Prostate gland (tissue), 2 donors: ENCODE results near the gene BTLA. TPM values are rescaled to one million over a fixed set of nuclear protein-coding genes. Genes with fewer than 3 reads are reported as not detected.

Experiments used
- DNase-seq: peaks from one replicate; pipeline ENCODE4 v3.0.0-alpha.2; 2019; ENCODE audit warnings: low spot score
- H3K27ac ChIP-seq, 2 donors: fragments of 200-600 bp; sonication (generic); 2 replicates each; pipeline ENCODE4 v1.5.1; 2017 to 2019
- H3K27me3 ChIP-seq: fragments of 200-600 bp; sonication (generic); replicated peaks from 2 replicates; pipeline ENCODE4 v1.5.1; 2019; ENCODE audit not compliant: insufficient read depth
- H3K36me3 ChIP-seq, 2 donors: fragments of 200-600 bp; sonication (generic); 1 replicate in 1 of 2; 2 replicates in 1 of 2; pipeline versions ENCODE4 v1.5.1 to v1.8.1; 2017 to 2019
- H3K4me1 ChIP-seq: fragments of 200-600 bp; sonication (generic); replicated peaks from 2 replicates; pipeline ENCODE4 v1.5.1; 2019
- H3K4me3 ChIP-seq, 2 donors: fragments of 200-600 bp; sonication (generic); 2 replicates each; pipeline ENCODE4 v1.5.1; 2017 to 2019
- H3K9me3 ChIP-seq: fragments of 200-600 bp; sonication (generic); 2 replicates; pipeline ENCODE4 v1.5.1; 2017
- POLR2A ChIP-seq: fragments of 450-650 bp; IDR thresholded peaks from one replicate; pipeline ENCODE4 v1.6.1; 2016; ENCODE audit warnings: antibody characterized with exemption, mild to moderate bottlenecking
- POLR2AphosphoS5 ChIP-seq: sonication (generic); formaldehyde crosslinking; IDR thresholded peaks from one replicate; pipeline ENCODE4 v1.6.1; 2017; ENCODE audit warnings: antibody characterized with exemption
- WGBS: methylation state at CpG from one replicate; pipeline ENCODE4 v1.1.5; 2018; 5-methylcytosine and 5-hydroxymethylcytosine counted together
- intact Hi-C: fragments of 100-400 bp; cut with DNase I; formaldehyde crosslinking; loops from one replicate; pipeline ENCODE4 v1.14.2; 2022
- total RNA-seq, 2 donors: library from RNA; depleted of rRNA; stranded (reverse); fragments of >200 nt; gene quantifications; one replicate each; pipeline ENCODE4 v1.1.0, GENCODE V29; 2016
- TF ChIP-seq, protein P1 (sequence below), 4 experiments: fragments of 200-600 bp in 2 of 4; fragments of 450-650 bp in 2 of 4; sonication (generic) in 2 of 4; IDR thresholded peaks; 1 replicate in 3 of 4; 2 replicates in 1 of 4; pipeline ENCODE4 v1.5.1; 2016 to 2019; ENCODE audit warnings: antibody characterized with exemption in 4 of 4, mild to moderate bottlenecking in 2 of 4, moderate library complexity in 2 of 4

The BTLA gene
- total RNA-seq, 2 donors from 2014 or later = 2.6 TPM; not detected in 1

DNA sequence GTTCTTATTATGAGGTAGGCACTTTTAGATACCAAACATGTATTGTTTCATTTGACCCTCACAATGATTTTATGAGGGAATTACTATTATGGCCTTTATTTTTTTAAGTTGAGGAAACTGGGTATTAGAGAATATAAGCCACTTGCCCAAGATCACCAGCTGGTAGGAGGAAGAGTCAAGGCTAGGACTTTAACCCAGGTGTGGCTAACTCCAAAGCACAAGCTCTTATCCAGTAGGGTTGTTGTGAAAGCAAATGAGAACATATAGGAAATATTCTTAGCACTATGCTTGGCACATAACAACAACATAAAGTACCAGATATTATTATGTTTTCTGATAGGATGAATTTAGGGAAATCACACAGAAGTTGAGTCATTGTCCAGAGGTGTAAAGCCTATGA, 7.9 kb downstream of the BTLA start:
- Histone ChIP-seq H3K4me3 (no peak overlapping the region), H3K27me3 (no peaks in the 10 kb centered on the region), H3K27ac (no peak overlapping the region), H3K36me3 (no peaks in the 10 kb centered on the region), H3K4me1 (no peaks in the 10 kb centered on the region), H3K9me3 (no peaks in the 10 kb centered on the region)
- TF ChIP-seq POLR2AphosphoS5 (no peak), POLR2A (no peak)
- TF ChIP-seq, protein P1, sequence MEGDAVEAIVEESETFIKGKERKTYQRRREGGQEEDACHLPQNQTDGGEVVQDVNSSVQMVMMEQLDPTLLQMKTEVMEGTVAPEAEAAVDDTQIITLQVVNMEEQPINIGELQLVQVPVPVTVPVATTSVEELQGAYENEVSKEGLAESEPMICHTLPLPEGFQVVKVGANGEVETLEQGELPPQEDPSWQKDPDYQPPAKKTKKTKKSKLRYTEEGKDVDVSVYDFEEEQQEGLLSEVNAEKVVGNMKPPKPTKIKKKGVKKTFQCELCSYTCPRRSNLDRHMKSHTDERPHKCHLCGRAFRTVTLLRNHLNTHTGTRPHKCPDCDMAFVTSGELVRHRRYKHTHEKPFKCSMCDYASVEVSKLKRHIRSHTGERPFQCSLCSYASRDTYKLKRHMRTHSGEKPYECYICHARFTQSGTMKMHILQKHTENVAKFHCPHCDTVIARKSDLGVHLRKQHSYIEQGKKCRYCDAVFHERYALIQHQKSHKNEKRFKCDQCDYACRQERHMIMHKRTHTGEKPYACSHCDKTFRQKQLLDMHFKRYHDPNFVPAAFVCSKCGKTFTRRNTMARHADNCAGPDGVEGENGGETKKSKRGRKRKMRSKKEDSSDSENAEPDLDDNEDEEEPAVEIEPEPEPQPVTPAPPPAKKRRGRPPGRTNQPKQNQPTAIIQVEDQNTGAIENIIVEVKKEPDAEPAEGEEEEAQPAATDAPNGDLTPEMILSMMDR (IDR thresholded peaks at IDR 0.05) = no peak
- DNase-seq = no peak
- intact Hi-C loops = no loop called here

DNA sequence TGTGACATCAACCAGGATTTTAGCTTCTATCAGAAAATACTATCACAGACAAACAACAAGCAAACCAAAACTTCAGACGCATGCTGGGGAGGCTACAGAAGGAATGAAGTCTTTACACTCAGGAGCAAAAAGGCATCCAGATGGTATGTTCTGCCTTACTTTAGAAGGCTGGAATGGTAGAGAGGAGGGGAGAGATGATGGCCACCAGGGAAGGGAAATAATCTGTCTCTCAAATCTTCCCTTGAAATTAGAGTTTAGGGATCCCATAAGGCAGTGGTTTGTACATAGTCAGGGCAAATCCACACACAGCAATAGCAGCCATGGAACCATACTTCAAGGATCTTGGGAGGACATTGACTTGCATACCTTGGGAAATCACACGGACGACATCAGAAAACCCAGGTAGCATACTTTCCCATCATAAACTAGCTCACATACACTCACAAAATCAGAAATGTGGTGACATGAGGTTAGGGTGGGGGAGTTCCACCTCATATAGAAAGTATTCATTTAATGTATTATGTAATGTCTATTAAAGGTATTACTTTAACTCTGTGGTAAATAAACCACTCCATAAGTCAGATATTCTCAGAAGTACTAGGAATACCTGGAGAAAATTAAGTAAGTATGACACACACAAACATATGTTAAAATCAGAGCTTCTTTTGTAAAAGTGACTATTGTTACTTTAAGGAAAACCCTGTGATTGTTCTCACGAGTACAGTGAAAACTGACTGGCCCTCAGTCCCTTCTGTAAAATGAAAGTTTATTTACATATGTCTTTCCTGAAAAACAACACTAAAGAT, 9.4 kb downstream of the BTLA start:
- H3K27me3 ChIP-seq = no peaks in the 10 kb centered on the region
- no peak for DNase-seq
- no peaks in the 10 kb centered on the region for H3K4me1 ChIP-seq
- H3K36me3 ChIP-seq = no peaks in the 10 kb centered on the region
- H3K27ac ChIP-seq = no peak overlapping the region
- intact Hi-C loops = no loop called here
- H3K9me3 ChIP-seq = no peaks in the 10 kb centered on the region
- WGBS = 76% methylated on average over 4 of the region's 4 CpGs
- no peak overlapping the region for H3K4me3 ChIP-seq
- TF ChIP-seq POLR2AphosphoS5 = no peak
- TF ChIP-seq, protein P1 (IDR thresholded peaks at IDR 0.05) = no peak
- TF ChIP-seq POLR2A = no peak

DNA sequence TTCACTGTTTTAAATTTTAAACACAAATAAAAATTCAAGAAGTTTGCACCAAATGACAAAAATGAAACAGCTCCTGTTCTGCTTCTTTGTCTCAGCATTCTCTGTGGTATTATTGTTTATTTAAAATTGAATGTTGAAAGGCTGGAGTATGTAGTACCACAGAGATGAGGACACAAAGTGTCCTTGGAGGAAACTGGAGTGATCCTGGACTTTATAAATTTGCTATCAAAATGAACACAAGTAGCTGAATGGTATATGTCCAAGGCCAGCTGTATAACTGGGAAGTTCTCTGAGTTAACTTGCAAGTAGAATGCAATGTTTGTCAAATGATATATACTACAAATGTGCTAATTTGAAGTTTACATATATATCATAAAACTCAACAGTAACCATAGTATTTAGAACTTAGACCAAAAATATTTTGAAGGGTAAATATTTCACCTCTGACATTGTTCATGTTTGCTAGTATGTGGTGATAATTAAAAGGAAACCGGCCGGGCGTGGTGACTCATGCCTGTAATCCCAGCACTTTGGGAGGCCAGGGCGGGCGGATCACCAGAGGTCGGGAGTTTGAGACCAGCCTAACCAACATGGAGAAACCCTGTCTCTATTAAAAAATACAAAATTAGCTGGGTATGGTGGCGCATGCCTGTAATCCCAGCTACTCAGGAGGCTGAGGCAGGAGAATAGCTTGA, 12.3 kb downstream of the BTLA start:
- H3K27ac ChIP-seq = no peak overlapping the region
- TF ChIP-seq POLR2A (no peak), POLR2AphosphoS5 (no peak)
- TF ChIP-seq, protein P1 (IDR thresholded peaks at IDR 0.05) = no peak
- DNase-seq = no peak
- H3K27me3 ChIP-seq = no peaks in the 10 kb centered on the region
- WGBS = 90% methylated on average over 7 of the region's 7 CpGs
- H3K36me3 ChIP-seq = no peaks in the 10 kb centered on the region
- no peak overlapping the region for H3K4me3 ChIP-seq
- no peaks in the 10 kb centered on the region for H3K4me1 ChIP-seq
- intact Hi-C loops = no loop called here
- no peaks in the 10 kb centered on the region for H3K9me3 ChIP-seq

DNA sequence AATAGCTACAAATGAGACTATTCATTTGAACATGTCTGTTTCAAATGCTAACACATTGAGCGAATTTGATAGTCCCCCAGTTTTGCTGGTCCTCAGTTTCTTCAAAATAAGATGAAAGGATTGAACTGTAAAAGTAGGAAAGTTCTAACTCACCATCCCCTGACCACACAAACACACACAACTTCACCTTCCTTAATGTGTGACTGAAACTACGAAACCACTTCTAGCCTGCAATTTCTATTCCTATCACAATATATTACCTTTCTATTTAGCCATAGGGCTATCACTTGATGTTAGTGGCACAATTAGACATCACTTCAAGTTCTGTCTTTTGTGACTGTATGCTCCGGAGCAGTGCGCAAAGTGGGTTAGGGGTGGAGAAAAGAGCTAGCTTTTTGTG, 14.9 kb downstream of the BTLA start:
- DNase-seq = no peak
- intact Hi-C loops = no loop called here
- WGBS = 95% methylated on average over 4 of the region's 4 CpGs

More for the DNA sequence above, 14.9 kb downstream of the BTLA start:
- Histone ChIP-seq H3K4me1 (no peaks in the 10 kb centered on the region), H3K4me3 (no peak overlapping the region), H3K9me3 (no peaks in the 10 kb centered on the region), H3K27ac (no peak overlapping the region), H3K36me3 (no peaks in the 10 kb centered on the region), H3K27me3 (no peaks in the 10 kb centered on the region)
- no peak for TF ChIP-seq POLR2A
- TF ChIP-seq, protein P1 (IDR thresholded peaks at IDR 0.05) = no peak
- no peak for TF ChIP-seq POLR2AphosphoS5
